ENCODE data around the gene FAM9C.

FAM9C gene

DNA sequence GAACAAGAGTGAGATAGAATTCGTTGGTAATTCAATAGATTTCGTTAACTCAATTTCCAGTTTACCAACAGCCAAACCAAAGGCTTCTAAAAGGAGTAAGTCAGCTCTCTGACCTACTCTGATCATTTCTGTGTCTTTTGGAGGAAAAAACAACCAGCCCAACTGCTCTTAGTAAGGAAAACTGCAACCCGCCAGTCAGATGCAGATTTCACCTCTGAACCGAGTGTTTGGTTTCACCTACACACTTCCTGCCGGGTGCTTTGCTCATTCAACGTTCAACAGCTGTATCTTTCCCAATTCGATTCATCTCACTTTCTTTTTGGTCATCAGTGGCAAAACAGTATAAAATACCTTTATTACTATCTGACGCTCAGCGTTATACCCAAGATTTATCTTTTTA, 45.0 kb downstream of the FAM9C start:
- POLR2A ChIA-PET, result interaction anchor here (0.7 kb wide), 1 partner anchor 76 kb away, joined by 3 read pairs; no protein-coding TSS in a partner anchor
- CTCF ChIA-PET, result interaction anchor here (1.1 to 3.6 kb wide), 3 partner anchors 14 to 83 kb away, joined by 3 to 18 read pairs (median 4); no protein-coding TSS in a partner anchor
- TF ChIP-seq, protein P1, sequence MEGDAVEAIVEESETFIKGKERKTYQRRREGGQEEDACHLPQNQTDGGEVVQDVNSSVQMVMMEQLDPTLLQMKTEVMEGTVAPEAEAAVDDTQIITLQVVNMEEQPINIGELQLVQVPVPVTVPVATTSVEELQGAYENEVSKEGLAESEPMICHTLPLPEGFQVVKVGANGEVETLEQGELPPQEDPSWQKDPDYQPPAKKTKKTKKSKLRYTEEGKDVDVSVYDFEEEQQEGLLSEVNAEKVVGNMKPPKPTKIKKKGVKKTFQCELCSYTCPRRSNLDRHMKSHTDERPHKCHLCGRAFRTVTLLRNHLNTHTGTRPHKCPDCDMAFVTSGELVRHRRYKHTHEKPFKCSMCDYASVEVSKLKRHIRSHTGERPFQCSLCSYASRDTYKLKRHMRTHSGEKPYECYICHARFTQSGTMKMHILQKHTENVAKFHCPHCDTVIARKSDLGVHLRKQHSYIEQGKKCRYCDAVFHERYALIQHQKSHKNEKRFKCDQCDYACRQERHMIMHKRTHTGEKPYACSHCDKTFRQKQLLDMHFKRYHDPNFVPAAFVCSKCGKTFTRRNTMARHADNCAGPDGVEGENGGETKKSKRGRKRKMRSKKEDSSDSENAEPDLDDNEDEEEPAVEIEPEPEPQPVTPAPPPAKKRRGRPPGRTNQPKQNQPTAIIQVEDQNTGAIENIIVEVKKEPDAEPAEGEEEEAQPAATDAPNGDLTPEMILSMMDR (IDR thresholded peaks at IDR 0.05; ENCODE audit: control extremely low read depth, extremely low read depth, low read depth, missing control alignments), result no peak
- no peak for DNase-seq (ENCODE audit: extremely low spot score)

- TF ChIP-seq, protein P1 (IDR thresholded peaks at IDR 0.05; ENCODE audit: control extremely low read depth, extremely low read depth, low read depth, missing control alignments), result no peak
- POLR2A ChIA-PET, result no interaction called here
- CTCF ChIA-PET, result interaction anchor here (1.1 to 3.6 kb wide), 4 partner anchors 12 to 84 kb away, joined by 3 to 18 read pairs (median 4); no protein-coding TSS in a partner anchor
- no peak for DNase-seq (ENCODE audit: extremely low spot score)
Measured at GRCh38 chrX:12997906-12998687, 46.3 kb downstream of the FAM9C start.

DNA sequence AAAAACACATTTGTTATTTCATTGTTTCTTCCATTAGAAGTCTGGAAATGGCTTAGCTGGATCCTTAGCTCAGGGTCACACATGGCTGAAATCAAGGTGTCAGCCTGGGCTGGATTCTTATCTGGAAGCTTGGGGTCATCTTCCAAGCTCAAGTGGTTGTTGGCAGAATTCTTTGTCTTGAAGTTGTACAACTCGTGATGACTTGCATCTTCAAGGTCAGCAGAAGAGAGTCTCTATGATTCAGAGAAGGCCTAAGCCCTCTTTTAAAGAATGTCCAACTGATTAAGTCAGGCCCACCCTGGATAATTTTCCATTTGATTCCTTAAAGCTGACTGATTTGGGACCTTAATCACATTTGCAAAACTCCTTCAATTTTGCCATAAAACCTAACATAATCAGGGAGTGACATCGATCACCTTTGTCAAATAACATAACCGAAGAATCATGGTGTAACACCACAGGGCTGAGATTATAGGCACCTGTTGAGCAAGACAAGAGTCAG, 47.4 kb downstream of the FAM9C start:
- DNase-seq (ENCODE audit: extremely low spot score), result no peak
- ChIA-PET POLR2A (no interaction called here), CTCF (interaction anchor here (1.7 to 3.6 kb wide), 3 partner anchors 11 to 50 kb away, joined by 3 to 18 read pairs (median 5); no protein-coding TSS in a partner anchor)
- TF ChIP-seq, protein P1 (IDR thresholded peaks at IDR 0.05; ENCODE audit: control extremely low read depth, extremely low read depth, low read depth, missing control alignments), result no peak

DNA sequence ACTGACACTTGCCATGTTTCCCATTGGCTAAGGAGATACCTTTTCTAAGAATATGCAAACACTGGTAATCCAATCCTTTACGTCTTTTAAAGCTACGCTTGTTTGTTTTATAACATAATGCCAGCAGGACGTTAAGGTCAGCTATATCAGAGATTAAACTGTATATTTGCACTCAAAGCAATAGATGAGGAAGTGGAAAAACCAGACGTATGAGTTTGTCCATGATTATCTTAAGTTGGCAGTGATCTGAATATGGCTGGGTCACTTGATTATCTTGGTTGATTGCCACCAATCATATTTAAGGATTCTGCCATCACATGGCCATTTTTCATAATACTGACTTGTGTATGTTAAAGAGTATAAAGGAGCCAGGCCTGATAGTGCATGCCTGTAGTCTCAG, 50.1 kb downstream of the FAM9C start:
- TF ChIP-seq, protein P1 (IDR thresholded peaks at IDR 0.05; ENCODE audit: control extremely low read depth, extremely low read depth, low read depth, missing control alignments), result no peak
- ChIA-PET POLR2A (no interaction called here), CTCF (interaction anchor here (2.1 kb wide), 1 partner anchor 9 kb away, joined by 5 read pairs; no protein-coding TSS in a partner anchor)

GRCh38 chrX:12993826-12994225, 50.6 kb downstream of the FAM9C start:
- ChIA-PET POLR2A (no interaction called here), CTCF (no interaction called here)
- DNase-seq (ENCODE audit: extremely low spot score), result no peak
- TF ChIP-seq, protein P1 (IDR thresholded peaks at IDR 0.05; ENCODE audit: control extremely low read depth, extremely low read depth, low read depth, missing control alignments), result no peak

More for the DNA sequence above, 50.1 kb downstream of the FAM9C start:
- DNase-seq (ENCODE audit: extremely low spot score), result no peak

- POLR2A ChIA-PET, result no interaction called here
- DNase-seq (ENCODE audit: extremely low spot score), result no peak
- CTCF ChIA-PET, result no interaction called here
- TF ChIP-seq, protein P1 (IDR thresholded peaks at IDR 0.05; ENCODE audit: control extremely low read depth, extremely low read depth, low read depth, missing control alignments), result no peak
Measured at GRCh38 chrX:12992544-12993118, 51.8 kb downstream of the FAM9C start.

Measured in GM10248 (cell line).